Endothelial cell (in vitro differentiated cells): ENCODE measurements around the gene KEL. TPM values are rescaled to one million over a fixed set of nuclear protein-coding genes. Genes with fewer than 3 reads are reported as not detected.

Experiments
- DNase-seq: peaks from one replicate; pipeline ENCODE4 v3.0.0; 2021; ENCODE audit warnings: low spot score
- H3K27ac Mint-ChIP-seq: one replicate; pipeline ENCODE4 v1.8.0; 2021; ENCODE audit warnings: mixed read lengths, inconsistent platforms; ENCODE audit not compliant: unreplicated experiment
- H3K27me3 Mint-ChIP-seq: one replicate; pipeline ENCODE4 v1.8.0; 2021; ENCODE audit warnings: mild to moderate bottlenecking, moderate library complexity, mixed read lengths, inconsistent platforms; ENCODE audit not compliant: unreplicated experiment
- H3K36me3 Mint-ChIP-seq: one replicate; pipeline ENCODE4 v1.8.0; 2021; ENCODE audit warnings: mild to moderate bottlenecking, low read depth, mixed read lengths, inconsistent platforms; ENCODE audit not compliant: unreplicated experiment
- H3K4me1 Mint-ChIP-seq: one replicate; pipeline ENCODE4 v1.8.0; 2021; ENCODE audit warnings: mild to moderate bottlenecking, mixed read lengths, inconsistent platforms; ENCODE audit not compliant: unreplicated experiment
- H3K4me3 Mint-ChIP-seq: one replicate; pipeline ENCODE4 v1.8.0; 2021; ENCODE audit warnings: mild to moderate bottlenecking, mixed read lengths, inconsistent platforms; ENCODE audit not compliant: unreplicated experiment
- H3K9me3 Mint-ChIP-seq: one replicate; pipeline ENCODE4 v1.8.0; 2021; ENCODE audit warnings: mixed read lengths, inconsistent platforms; ENCODE audit not compliant: unreplicated experiment
- long read RNA-seq: library from polyadenylated mRNA; unstranded; transcript quantifications from one replicate; pipeline ENCODE4 v2.0.0, GENCODE V29; 2020; ENCODE audit not compliant: unreplicated experiment
- total RNA-seq: library from RNA; stranded (reverse); fragmentation: NEBNext Ultra II Directional; extraction: Animal tissue kit (Norgen Biotek cat#: 25700); gene quantifications from one replicate; pipeline ENCODE4 v1.2.1, GENCODE V29; 2021; ENCODE audit not compliant: unreplicated experiment
- TF ChIP-seq, protein P1 (sequence below): fragments of 200-600 bp; sonication (generic); IDR thresholded peaks from one replicate; pipeline ENCODE4 v1.5.0; 2021; ENCODE audit warnings: antibody characterized with exemption; ENCODE audit not compliant: unreplicated experiment

The KEL gene, protein sequence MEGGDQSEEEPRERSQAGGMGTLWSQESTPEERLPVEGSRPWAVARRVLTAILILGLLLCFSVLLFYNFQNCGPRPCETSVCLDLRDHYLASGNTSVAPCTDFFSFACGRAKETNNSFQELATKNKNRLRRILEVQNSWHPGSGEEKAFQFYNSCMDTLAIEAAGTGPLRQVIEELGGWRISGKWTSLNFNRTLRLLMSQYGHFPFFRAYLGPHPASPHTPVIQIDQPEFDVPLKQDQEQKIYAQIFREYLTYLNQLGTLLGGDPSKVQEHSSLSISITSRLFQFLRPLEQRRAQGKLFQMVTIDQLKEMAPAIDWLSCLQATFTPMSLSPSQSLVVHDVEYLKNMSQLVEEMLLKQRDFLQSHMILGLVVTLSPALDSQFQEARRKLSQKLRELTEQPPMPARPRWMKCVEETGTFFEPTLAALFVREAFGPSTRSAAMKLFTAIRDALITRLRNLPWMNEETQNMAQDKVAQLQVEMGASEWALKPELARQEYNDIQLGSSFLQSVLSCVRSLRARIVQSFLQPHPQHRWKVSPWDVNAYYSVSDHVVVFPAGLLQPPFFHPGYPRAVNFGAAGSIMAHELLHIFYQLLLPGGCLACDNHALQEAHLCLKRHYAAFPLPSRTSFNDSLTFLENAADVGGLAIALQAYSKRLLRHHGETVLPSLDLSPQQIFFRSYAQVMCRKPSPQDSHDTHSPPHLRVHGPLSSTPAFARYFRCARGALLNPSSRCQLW
- total RNA-seq: 0.74 TPM
- long read RNA-seq: 0 reads

DNA sequence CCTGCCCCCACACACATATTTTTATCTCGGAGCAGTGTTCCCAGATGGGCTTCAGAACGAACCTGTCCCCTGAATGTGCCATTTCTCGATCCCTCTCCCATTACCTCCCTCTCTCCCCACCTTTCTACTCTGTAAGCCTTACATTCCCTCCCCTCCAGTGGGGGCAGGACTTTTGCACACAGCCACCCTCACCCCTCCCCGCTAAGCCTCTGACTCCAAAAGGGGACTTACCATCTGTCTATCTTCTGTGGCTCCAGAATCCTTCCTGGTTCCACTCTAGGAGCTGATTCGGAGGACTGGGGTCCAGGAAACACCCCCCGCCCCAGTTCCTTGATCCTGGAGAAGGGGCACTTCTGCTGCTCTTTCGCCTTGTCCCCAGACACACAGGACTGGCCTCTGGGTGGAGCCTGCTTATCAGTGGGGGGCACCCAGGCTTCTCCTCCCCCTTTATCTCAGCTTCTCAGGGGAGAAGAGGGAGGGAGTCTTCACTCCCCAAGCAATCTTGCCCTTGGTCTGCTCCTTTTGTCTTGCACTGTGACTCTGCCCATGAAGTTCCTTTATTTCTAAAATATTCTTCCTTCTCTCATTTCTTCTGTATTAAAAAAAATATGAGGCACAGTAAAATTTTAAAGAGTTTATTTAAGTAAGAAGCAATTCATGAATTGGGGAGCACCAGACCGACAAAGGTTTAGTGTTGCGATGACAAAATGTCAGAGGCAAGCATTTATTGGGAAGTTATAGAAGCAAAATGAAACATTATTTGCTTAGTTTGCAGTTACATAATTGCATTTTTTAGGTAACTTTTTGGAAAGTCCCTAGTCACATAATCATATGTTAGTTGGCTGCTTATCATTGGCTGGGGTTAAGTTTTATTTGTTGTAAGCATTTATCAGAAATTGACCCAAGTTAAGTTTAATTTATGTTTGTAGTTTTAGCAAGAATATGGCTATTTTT, at the start of gene KEL:
KEL (minus strand) TSS at position 391 of the 954 bp plus-strand sequence; CDS start at position 234, 157 bp downstream.
- peaks cover 4% of the 10 kb centered on the region for H3K27me3 Mint-ChIP-seq
- H3K4me1 Mint-ChIP-seq: peaks cover 4% of the 10 kb centered on the region
- no peaks in the 10 kb centered on the region for H3K9me3 Mint-ChIP-seq
- no peak within 1 kb of the TSS for H3K4me3 Mint-ChIP-seq
- H3K27ac Mint-ChIP-seq: no peak within 1 kb of the TSS
- DNase-seq: no peak
- TF ChIP-seq, protein P1, sequence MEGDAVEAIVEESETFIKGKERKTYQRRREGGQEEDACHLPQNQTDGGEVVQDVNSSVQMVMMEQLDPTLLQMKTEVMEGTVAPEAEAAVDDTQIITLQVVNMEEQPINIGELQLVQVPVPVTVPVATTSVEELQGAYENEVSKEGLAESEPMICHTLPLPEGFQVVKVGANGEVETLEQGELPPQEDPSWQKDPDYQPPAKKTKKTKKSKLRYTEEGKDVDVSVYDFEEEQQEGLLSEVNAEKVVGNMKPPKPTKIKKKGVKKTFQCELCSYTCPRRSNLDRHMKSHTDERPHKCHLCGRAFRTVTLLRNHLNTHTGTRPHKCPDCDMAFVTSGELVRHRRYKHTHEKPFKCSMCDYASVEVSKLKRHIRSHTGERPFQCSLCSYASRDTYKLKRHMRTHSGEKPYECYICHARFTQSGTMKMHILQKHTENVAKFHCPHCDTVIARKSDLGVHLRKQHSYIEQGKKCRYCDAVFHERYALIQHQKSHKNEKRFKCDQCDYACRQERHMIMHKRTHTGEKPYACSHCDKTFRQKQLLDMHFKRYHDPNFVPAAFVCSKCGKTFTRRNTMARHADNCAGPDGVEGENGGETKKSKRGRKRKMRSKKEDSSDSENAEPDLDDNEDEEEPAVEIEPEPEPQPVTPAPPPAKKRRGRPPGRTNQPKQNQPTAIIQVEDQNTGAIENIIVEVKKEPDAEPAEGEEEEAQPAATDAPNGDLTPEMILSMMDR: no peak
- H3K36me3 Mint-ChIP-seq: no peaks in the 10 kb centered on the region

DNA sequence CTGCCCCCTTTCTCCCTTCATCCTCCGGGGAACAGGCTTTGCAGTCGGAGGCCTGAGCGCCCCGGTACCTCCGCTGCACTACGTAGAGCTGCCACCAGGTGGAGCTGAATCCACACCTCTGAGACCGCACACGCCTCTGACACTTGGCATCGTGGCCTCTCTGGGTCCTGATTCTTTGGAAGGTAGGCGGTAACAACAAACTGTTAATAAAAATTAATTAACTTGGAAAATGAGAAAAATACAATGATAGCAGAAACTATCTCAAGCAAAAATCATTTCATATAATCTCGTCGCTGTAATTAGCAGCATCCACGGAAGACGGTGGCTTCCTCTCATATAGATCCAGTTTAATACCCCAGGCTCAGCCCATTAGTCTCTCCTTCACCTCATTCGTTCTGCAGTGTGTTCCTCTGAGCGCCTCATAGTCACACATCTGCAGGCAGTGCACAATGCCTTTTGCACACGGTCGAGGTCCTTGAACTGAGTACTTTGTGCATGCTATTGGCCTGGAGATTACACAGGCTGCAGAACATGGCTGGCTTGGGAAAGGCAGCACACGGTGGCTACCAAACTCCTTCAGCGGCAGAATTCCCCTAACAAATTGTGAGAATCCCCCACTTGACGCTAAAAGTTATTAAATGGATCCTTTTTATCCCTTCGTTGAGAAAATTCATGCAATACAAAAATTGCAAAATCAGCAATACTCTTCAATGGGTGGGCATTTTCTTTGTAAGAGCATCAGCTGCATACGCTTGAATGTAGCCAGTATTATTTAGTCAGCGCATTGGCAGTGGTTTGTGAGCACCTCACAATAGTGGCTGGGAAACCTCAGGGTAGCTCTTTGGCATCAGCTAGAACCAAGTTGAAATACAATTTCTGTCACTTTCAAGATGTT, 46.1 kb upstream of the KEL start:
- TF ChIP-seq, protein P1: peak; percentile 99
- H3K4me1 Mint-ChIP-seq: no peaks in the 10 kb centered on the region
- no peaks in the 10 kb centered on the region for H3K9me3 Mint-ChIP-seq
- no peak overlapping the region for H3K4me3 Mint-ChIP-seq
- H3K27me3 Mint-ChIP-seq: no peaks in the 10 kb centered on the region
- no peaks in the 10 kb centered on the region for H3K36me3 Mint-ChIP-seq
- no peak overlapping the region for H3K27ac Mint-ChIP-seq
- DNase-seq: peak; percentile 90

DNA sequence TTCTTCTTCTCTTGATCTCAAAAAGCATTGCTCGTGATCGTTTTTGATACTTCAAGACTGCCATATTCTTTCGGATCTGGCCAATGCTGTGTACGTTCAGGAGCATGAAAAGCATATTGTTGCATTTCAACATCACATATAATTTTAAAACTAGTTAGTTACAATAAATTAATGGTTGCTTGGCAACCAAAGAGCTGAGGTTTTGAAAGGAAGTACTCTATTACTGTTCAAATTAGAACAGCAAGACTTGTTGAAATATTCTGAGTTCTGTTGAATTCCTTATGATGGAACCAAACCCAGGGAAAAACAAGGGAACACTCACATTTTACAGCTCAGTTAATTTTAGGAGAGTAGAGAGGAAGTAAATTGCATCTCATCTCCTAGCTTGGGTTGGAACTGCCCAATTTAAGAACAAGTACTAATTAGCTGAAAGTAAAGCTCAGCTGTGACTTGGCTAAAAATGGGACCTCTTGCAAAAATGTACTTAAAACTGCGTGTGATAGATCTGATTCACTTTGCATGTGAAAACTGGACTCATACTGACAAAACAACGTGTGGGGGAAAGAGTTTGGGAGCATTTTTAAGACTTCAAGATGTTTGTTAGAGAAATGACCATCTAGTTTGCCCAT, 43.6 kb upstream of the KEL start:
- TF ChIP-seq, protein P1: no peak

DNA sequence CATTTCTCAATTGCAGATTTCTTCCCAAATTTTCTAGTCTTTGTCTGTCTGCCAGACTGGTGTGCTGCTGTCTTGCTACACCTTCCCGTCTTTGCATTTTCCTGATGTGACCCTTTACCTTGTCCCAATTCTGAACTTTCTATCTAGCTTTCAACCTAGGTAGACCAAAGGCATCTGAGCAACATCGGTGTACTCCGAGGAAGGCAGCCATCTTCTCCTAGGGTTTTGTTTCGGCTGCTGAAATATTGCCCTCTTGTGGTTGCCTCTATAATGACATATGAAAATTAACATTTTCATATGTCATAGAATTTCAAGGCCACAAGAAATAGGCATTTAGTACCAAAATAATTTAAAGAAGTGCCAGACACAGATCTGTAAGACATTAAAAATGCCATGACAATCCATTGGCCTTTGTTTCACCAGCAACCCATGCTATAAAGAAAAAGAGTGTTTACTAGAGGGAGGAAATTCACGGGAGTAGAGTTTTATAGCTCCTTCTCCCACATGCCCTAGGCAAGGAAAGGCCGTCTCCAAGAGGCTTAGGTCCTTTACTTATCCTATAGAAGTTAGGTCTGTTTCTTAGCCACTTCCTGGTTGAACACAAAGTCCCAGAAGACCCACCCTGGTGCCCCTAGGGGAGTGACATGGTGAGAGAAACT, 41.4 kb upstream of the KEL start:
- Mint-ChIP-seq H3K36me3 (no peaks in the 10 kb centered on the region), H3K27ac (no peak overlapping the region), H3K27me3 (no peaks in the 10 kb centered on the region), H3K4me1 (no peaks in the 10 kb centered on the region), H3K9me3 (no peaks in the 10 kb centered on the region), H3K4me3 (no peak overlapping the region)
- TF ChIP-seq, protein P1: peak; percentile 95
- no peak for DNase-seq

More for the DNA sequence above, 43.6 kb upstream of the KEL start:
- Mint-ChIP-seq H3K36me3 (no peaks in the 10 kb centered on the region), H3K4me3 (no peak overlapping the region), H3K27ac (no peak overlapping the region), H3K27me3 (no peaks in the 10 kb centered on the region), H3K4me1 (no peaks in the 10 kb centered on the region), H3K9me3 (no peaks in the 10 kb centered on the region)
- DNase-seq: no peak
